ENCODE results near the gene ZMYND11.

ZMYND11 gene

DNA sequence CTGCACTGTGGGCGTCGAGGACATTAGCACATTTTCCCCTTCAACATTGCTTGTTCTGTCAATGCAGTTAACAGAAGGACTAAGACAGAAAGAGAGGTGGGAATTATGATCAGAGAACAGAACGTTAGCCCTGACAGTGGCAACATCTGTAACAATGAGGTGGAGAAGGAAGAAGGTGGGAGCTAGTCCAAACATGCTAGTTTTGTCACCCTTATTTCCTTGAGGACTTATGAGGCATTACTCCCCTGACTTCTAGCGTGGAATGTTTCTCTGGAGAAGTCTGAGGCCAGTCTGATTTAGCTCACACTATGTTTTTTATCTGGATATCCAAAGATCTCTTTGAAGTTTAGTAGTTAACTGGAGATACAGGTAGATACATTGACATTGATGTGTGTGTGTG is 73.4 kb downstream of the ZMYND11 start:
- Mint-ChIP-seq H3K36me3 (peaks cover 12% of the 10 kb centered on the region), H3K4me1 (peaks cover 3% of the 10 kb centered on the region), H3K27ac (no peak overlapping the region), H3K27me3 (no peaks in the 10 kb centered on the region), H3K4me3 (no peak overlapping the region), H3K9me3 (no peaks in the 10 kb centered on the region)

DNA sequence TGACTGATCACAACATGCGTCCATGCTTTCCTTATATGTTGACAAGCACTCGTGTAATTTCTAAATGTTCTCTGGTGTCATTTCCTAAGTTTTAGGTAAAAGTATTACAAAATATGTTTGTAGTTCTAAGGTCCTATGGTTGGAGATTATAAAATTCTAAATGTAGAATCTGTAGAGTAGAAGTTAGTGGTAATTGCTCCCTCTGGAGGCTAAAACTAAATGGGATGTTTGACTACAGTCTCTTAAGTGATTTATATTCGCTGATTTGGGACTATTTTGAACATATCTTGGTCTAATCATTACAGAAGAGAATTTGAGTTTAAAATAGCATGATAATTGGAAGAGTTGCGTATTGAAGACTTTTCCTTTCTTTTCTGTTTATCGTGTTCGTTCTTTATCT is 74.1 kb downstream of the ZMYND11 start:
- Mint-ChIP-seq H3K4me3 (no peak overlapping the region), H3K36me3 (peaks cover 12% of the 10 kb centered on the region)

GRCh38 chr10:210297-210696 is 75.0 kb downstream of the ZMYND11 start:
- H3K27me3 Mint-ChIP-seq, result no peaks in the 10 kb centered on the region
- H3K36me3 Mint-ChIP-seq, result peaks cover 12% of the 10 kb centered on the region
- peaks cover 1% of the 10 kb centered on the region for H3K4me1 Mint-ChIP-seq
- H3K4me3 Mint-ChIP-seq, result no peak overlapping the region
- H3K9me3 Mint-ChIP-seq, result no peaks in the 10 kb centered on the region
- no peak overlapping the region for H3K27ac Mint-ChIP-seq

More for the DNA sequence above, 74.1 kb downstream of the ZMYND11 start:
- no peaks in the 10 kb centered on the region for H3K9me3 Mint-ChIP-seq
- no peak overlapping the region for H3K27ac Mint-ChIP-seq
- H3K27me3 Mint-ChIP-seq, result no peaks in the 10 kb centered on the region
- peaks cover 3% of the 10 kb centered on the region for H3K4me1 Mint-ChIP-seq

DNA sequence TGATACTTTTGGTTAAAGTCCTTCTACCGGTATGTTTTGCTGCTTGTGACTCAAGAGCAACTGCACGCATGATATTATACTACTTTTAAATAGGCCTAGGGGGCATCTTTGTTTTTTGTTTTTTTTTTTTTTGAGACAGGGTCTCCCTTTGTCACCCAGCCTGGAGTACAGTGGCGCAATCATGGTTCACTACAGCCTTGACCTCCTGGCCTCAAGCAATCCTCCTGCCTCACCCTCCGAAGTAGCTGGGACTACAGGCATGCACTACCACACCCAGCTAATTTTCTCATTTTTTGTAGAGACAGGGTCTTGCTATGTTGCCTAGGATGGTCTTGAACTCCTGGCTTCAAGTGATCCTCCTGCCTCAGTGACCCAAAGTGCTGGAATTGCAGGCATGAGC is 80.2 kb downstream of the ZMYND11 start:
- H3K36me3 Mint-ChIP-seq, result peaks cover 9% of the 10 kb centered on the region
- no peaks in the 10 kb centered on the region for H3K9me3 Mint-ChIP-seq
- H3K4me3 Mint-ChIP-seq, result no peak overlapping the region
- no peaks in the 10 kb centered on the region for H3K27me3 Mint-ChIP-seq
- H3K27ac Mint-ChIP-seq, result no peak overlapping the region
- H3K4me1 Mint-ChIP-seq, result peaks cover 26% of the 10 kb centered on the region

- peaks cover 29% of the 10 kb centered on the region for H3K4me1 Mint-ChIP-seq
- no peaks in the 10 kb centered on the region for H3K9me3 Mint-ChIP-seq
- no peak overlapping the region for H3K4me3 Mint-ChIP-seq
- peaks cover 13% of the 10 kb centered on the region for H3K36me3 Mint-ChIP-seq
- H3K27me3 Mint-ChIP-seq, result no peaks in the 10 kb centered on the region
- H3K27ac Mint-ChIP-seq, result no peak overlapping the region
Measured at GRCh38 chr10:218798-219197, 83.5 kb downstream of the ZMYND11 start.

DNA sequence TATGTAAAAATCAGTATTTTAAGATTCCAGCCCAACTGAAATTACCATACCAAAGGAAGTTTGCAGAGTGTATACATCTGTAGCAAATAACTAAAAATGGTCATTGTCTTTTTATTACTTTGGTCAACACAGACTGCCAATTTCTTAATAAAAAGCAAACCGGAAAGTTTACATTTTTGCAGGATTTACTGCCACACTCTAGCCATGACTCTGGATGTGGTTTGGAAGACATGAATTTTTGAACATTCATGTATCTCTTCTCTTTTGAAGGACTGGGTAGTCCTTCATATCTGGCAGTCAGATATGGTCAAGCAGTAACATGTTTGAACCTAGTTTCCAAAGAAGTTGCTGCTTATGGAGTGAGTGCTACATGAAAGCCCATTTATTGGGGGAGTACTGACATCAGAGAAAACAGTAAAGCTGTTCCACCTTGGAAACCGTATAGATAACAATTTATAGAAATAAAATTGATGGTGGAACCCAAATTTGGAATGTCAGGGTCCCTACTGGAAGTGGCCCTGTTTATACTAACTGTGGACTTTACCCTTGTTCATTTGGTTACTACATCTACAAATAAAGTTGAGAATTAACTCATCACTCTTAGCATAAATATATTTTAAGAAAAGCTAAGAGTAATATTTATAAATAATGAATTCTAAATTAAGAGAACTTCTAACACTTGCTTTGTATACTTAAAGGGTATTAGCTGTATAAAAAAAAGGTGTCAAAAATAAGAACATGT is 84.6 kb downstream of the ZMYND11 start:
- no peak overlapping the region for H3K4me3 Mint-ChIP-seq
- peaks cover 13% of the 10 kb centered on the region for H3K36me3 Mint-ChIP-seq
- H3K27ac Mint-ChIP-seq, result no peak overlapping the region
- peaks cover 29% of the 10 kb centered on the region for H3K4me1 Mint-ChIP-seq
- no peaks in the 10 kb centered on the region for H3K9me3 Mint-ChIP-seq
- no peaks in the 10 kb centered on the region for H3K27me3 Mint-ChIP-seq

- H3K27ac Mint-ChIP-seq, result no peak overlapping the region
- no peak overlapping the region for H3K4me3 Mint-ChIP-seq
- H3K9me3 Mint-ChIP-seq, result no peaks in the 10 kb centered on the region
- H3K4me1 Mint-ChIP-seq, result peaks cover 27% of the 10 kb centered on the region
- no peaks in the 10 kb centered on the region for H3K27me3 Mint-ChIP-seq
- H3K36me3 Mint-ChIP-seq, result peaks cover 7% of the 10 kb centered on the region
Measured at GRCh38 chr10:224571-224970, 89.3 kb downstream of the ZMYND11 start.

DNA sequence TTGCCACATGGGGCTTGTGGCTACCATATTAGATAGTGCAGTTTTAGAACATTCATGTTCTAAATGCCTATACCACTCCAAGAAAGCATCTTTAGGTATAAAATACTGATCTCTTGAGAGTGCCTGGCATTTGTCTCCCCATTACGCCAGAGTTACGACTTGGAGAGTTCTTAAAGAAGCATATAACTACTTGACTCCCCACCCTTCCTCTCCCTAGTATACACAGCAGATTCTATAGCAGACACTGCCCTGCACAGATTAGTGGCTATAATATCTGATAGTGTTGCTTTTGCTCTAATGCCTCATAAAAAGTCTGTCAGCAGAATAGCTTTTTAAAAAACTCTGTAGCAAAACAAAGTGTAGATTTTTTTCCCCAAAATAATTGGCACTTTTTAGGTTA is 90.8 kb downstream of the ZMYND11 start:
- Mint-ChIP-seq H3K36me3 (peaks cover 6% of the 10 kb centered on the region), H3K9me3 (no peaks in the 10 kb centered on the region), H3K4me3 (no peak overlapping the region), H3K27ac (no peak overlapping the region), H3K27me3 (no peaks in the 10 kb centered on the region), H3K4me1 (peaks cover 18% of the 10 kb centered on the region)

DNA sequence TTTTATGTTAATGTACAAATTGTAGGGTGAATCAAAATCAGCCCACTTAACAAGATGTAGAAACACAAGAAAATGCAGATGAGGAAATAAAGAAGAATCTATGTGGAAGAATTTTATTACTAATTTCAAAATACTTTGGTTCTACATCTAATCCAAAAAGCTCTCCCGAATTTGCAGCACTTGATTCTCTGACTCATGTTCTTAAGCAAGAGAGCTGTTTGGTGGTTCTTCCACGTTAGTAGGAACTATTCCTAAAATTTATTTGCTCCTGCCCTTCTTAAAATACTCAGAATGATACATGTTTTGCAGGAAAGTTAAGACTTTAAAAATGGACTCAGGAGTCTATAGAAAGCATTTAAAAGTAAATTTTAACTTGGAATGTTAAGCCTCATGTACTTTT is 91.8 kb downstream of the ZMYND11 start:
- peaks cover 18% of the 10 kb centered on the region for H3K4me1 Mint-ChIP-seq
- peaks cover 1% of the 10 kb centered on the region for H3K36me3 Mint-ChIP-seq
- no peak overlapping the region for H3K4me3 Mint-ChIP-seq
- no peaks in the 10 kb centered on the region for H3K27me3 Mint-ChIP-seq
- H3K27ac Mint-ChIP-seq, result no peak overlapping the region
- H3K9me3 Mint-ChIP-seq, result no peaks in the 10 kb centered on the region

DNA sequence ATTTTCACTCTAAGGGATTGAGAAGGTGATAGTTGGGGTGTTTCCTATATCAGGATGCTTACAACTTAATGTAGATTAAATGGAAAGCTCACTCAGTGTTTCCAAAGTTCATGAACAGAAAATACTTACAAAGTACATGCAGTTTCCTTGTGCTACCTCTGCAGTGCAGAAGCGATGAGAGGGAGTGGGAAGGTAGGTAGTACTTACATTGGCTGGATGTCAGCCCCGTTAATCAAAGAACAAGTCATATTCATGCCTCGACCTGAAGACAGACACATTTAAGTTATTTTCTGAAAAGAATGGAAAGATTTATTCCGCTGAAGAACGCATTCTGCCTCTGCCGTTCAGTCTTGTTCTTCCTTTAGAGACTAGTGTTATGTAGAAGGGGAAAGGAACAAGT is 93.1 kb downstream of the ZMYND11 start:
- peak overlapping the region; percentile 65 for H3K27ac Mint-ChIP-seq
- H3K4me1 Mint-ChIP-seq, result peaks cover 18% of the 10 kb centered on the region
- no peaks in the 10 kb centered on the region for H3K9me3 Mint-ChIP-seq
- no peak overlapping the region for H3K4me3 Mint-ChIP-seq
- no peaks in the 10 kb centered on the region for H3K36me3 Mint-ChIP-seq
- H3K27me3 Mint-ChIP-seq, result no peaks in the 10 kb centered on the region

DNA sequence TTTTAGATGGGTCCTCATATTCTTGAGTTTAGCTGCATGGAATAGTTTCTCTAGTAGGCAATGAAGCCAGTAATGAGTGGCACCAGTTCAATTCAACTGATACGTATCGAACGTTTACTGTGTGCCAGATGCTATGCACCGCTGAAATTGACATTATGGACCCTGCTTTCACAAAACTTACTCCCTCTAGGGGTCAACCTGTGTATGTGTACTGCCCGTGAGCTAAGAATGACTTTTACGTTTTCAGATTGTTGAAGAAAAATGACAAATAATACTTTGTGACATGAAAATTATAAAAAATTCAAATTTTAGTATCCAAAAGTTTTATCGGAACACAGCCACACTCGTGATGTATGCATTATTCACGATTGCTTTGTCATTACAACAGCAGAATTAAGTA is 95.5 kb downstream of the ZMYND11 start:
- H3K4me1 Mint-ChIP-seq, result peaks cover 20% of the 10 kb centered on the region
- no peaks in the 10 kb centered on the region for H3K36me3 Mint-ChIP-seq
- no peaks in the 10 kb centered on the region for H3K9me3 Mint-ChIP-seq
- no peaks in the 10 kb centered on the region for H3K27me3 Mint-ChIP-seq
- no peak overlapping the region for H3K27ac Mint-ChIP-seq
- H3K4me3 Mint-ChIP-seq, result no peak overlapping the region

GRCh38 chr10:232061-232460 is 96.8 kb downstream of the ZMYND11 start:
- Mint-ChIP-seq H3K27me3 (no peaks in the 10 kb centered on the region), H3K27ac (no peak overlapping the region), H3K4me3 (no peak overlapping the region), H3K36me3 (no peaks in the 10 kb centered on the region), H3K9me3 (no peaks in the 10 kb centered on the region), H3K4me1 (peaks cover 22% of the 10 kb centered on the region)

GRCh38 chr10:232878-233277 is 97.6 kb downstream of the ZMYND11 start:
- no peak overlapping the region for H3K27ac Mint-ChIP-seq
- H3K4me3 Mint-ChIP-seq, result no peak overlapping the region
- H3K27me3 Mint-ChIP-seq, result no peaks in the 10 kb centered on the region
- no peaks in the 10 kb centered on the region for H3K9me3 Mint-ChIP-seq
- H3K4me1 Mint-ChIP-seq, result peaks cover 17% of the 10 kb centered on the region
- no peaks in the 10 kb centered on the region for H3K36me3 Mint-ChIP-seq

GRCh38 chr10:234708-235406 is 99.6 kb downstream of the ZMYND11 start:
- Mint-ChIP-seq H3K36me3 (no peaks in the 10 kb centered on the region), H3K4me3 (no peak overlapping the region), H3K4me1 (peaks cover 4% of the 10 kb centered on the region), H3K27me3 (no peaks in the 10 kb centered on the region), H3K27ac (no peak overlapping the region), H3K9me3 (no peaks in the 10 kb centered on the region)

DNA sequence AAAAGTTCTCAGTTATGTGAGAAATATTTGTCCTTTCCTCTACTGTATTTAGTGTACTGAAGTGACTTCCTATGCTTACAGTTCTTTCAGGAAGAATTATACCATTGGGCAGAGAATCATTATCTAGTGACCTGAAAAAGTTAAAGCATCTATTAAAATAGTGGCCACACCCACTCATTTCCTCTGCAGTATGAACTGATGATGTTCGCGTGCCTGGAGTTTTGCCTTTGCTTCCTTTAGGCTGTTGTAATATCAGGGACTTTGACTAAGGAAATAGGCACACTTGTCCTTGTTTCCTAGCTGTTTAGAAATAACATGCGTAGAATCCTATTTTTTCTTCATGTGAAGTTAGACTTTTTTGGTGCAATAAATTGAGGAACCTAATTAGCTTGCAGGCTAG is 100.7 kb downstream of the ZMYND11 start:
- no peaks in the 10 kb centered on the region for H3K36me3 Mint-ChIP-seq
- H3K9me3 Mint-ChIP-seq, result no peaks in the 10 kb centered on the region
- H3K27ac Mint-ChIP-seq, result peak overlapping the region; percentile 14
- H3K27me3 Mint-ChIP-seq, result no peaks in the 10 kb centered on the region
- H3K4me3 Mint-ChIP-seq, result no peak overlapping the region
- peaks cover 4% of the 10 kb centered on the region for H3K4me1 Mint-ChIP-seq

DNA sequence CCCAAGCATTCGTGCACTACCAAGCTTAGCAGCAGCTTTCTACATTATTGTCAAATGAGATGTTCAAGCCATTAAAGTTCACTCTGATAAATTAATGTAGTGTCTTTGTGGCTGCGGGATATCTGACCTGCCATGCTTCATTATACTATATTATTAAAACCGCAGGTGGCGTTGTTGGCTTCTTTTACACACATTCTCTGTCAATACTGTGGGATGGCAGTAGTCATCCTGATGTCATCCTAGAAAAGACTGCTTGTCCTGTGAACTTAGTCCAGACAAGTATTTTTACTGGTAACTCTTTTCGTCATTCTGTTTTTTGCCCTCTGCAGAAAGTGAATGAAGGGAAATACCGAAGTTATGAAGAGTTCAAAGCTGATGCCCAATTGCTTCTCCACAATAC is 103.9 kb downstream of the ZMYND11 start:
- no peak overlapping the region for H3K4me3 Mint-ChIP-seq
- no peaks in the 10 kb centered on the region for H3K27me3 Mint-ChIP-seq
- H3K36me3 Mint-ChIP-seq, result peaks cover 2% of the 10 kb centered on the region
- no peaks in the 10 kb centered on the region for H3K9me3 Mint-ChIP-seq
- H3K4me1 Mint-ChIP-seq, result peaks cover 4% of the 10 kb centered on the region
- no peak overlapping the region for H3K27ac Mint-ChIP-seq

Measured in activated naive CD4-positive, alpha-beta T cell treated with anti-CD3 and anti-CD28 coated beads, Interleukin-2, amount 50 U/mL, for 24 hours (primary cell).